OCI-LY1 (cell line): ENCODE data around the gene AKAP8L.

Experiments used
- H2AFZ ChIP-seq: fragments of 200-600 bp; sonication (generic), shearing (Covaris generic); 2 replicates; pipeline ENCODE4 v1.6.0; 2014; ENCODE audit warnings: antibody characterized with exemption, mild to moderate bottlenecking, low read length
- H3F3A ChIP-seq: fragments of 200-600 bp; sonication (generic), shearing (Covaris generic); 2 replicates; pipeline ENCODE4 v1.6.0; 2014; ENCODE audit warnings: mild to moderate bottlenecking, antibody characterized with exemption, low read length, moderate library complexity; ENCODE audit not compliant: insufficient read depth
- H3K27ac ChIP-seq: fragments of 200-600 bp; sonication (generic); 2 replicates; pipeline ENCODE4 v1.5.1; 2014; ENCODE audit warnings: low read length, mixed run types, mild to moderate bottlenecking, low read depth; ENCODE audit not compliant: poor library complexity, severe bottlenecking
- H3K27me3 ChIP-seq: fragments of 200-600 bp; sonication (generic); 2 replicates; pipeline ENCODE4 v1.6.0; 2014; ENCODE audit warnings: antibody characterized with exemption, mild to moderate bottlenecking, low read length, moderate library complexity; ENCODE audit not compliant: insufficient read depth
- H3K36me3 ChIP-seq: fragments of 200-600 bp; sonication (generic); 2 replicates; pipeline ENCODE4 v1.6.1; 2014; ENCODE audit warnings: mild to moderate bottlenecking, antibody characterized with exemption, low read length, moderate library complexity, mixed read lengths; ENCODE audit not compliant: insufficient read depth
- H3K4me1 ChIP-seq: fragments of 200-600 bp; sonication (generic); 2 replicates; pipeline ENCODE4 v1.5.1; 2014; ENCODE audit warnings: mild to moderate bottlenecking, low read length, moderate library complexity; ENCODE audit not compliant: insufficient read depth, severe bottlenecking
- H3K4me2 ChIP-seq: fragments of 200-600 bp; sonication (generic), shearing (Covaris generic); 2 replicates; pipeline ENCODE4 v1.6.1; 2014; ENCODE audit warnings: low read length
- H3K4me3 ChIP-seq: fragments of 200-600 bp; sonication (generic); 2 replicates; pipeline ENCODE4 v1.5.1; 2014; ENCODE audit warnings: low read length, low read depth, mild to moderate bottlenecking, mixed read lengths; ENCODE audit not compliant: poor library complexity, severe bottlenecking
- H3K79me2 ChIP-seq: fragments of 200-600 bp; shearing (Covaris generic); 2 replicates; pipeline ENCODE4 v1.6.1; 2016; ENCODE audit warnings: mixed run types, low read length, mixed read lengths; ENCODE audit not compliant: insufficient read depth
- H3K9ac ChIP-seq: fragments of 200-600 bp; sonication (generic), shearing (Covaris generic); 2 replicates; pipeline ENCODE4 v1.6.1; 2014; ENCODE audit warnings: mild to moderate bottlenecking, low read length, mixed read lengths
- H3K9me2 ChIP-seq: fragments of 200-600 bp; sonication (generic), shearing (Covaris generic); 2 replicates; pipeline ENCODE4 v1.6.1; 2014; ENCODE audit warnings: low read depth, mild to moderate bottlenecking, low read length, mixed read lengths
- H3K9me3 ChIP-seq: fragments of 200-600 bp; shearing (Covaris generic); 2 replicates; pipeline ENCODE4 v1.6.1; 2014; ENCODE audit warnings: low read length, mixed read lengths
- H4K20me1 ChIP-seq: fragments of 200-600 bp; sonication (generic), shearing (Covaris generic); 2 replicates; pipeline ENCODE4 v1.6.0; 2016; ENCODE audit warnings: mild to moderate bottlenecking, low read length; ENCODE audit not compliant: insufficient read depth
- EZH2 ChIP-seq: fragments of 200-600 bp; sonication (generic), shearing (Covaris generic); IDR thresholded peaks from 2 replicates; pipeline ENCODE4 v1.8.0; 2017; ENCODE audit warnings: borderline replicate concordance, mixed run types, mild to moderate bottlenecking, antibody characterized with exemption, low read length, moderate library complexity, mixed read lengths
- TF ChIP-seq, protein P1 (sequence below): fragments of 200-600 bp; sonication (generic), shearing (Covaris generic); IDR thresholded peaks from 2 replicates; pipeline ENCODE4 v1.5.1; 2017; ENCODE audit warnings: mild to moderate bottlenecking, antibody characterized with exemption, low read length, moderate library complexity, mixed read lengths

AKAP8L gene

DNA sequence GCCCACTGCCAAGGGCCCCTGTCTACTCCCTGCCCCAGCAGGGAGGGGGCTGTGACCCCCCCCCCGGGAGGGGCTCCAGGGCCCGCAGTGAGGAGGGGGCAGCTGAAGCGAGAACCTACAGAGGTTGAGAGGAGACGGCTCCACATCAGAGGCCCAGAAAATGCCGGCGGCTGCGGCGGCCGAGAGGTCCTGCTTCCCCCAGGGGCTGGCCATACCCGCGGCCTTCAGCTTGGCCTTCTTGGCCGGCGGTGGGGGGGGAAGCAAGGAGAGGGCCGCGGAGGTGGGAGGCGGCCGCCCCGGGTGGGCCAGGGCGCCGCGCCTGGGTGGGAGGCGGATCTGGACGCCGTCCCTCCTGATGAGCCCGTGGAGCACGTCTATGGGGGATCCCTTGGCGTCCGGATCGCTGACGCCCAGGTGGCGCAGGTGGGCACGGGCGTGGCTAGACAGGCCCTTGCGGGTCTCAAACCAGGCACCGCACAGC lies 9.2 kb upstream of the AKAP8L start:
- H3K9me2 ChIP-seq: no peaks in the 10 kb centered on the region
- TF ChIP-seq EZH2: no peak
- H3K36me3 ChIP-seq: peaks cover 47% of the 10 kb centered on the region
- no peaks in the 10 kb centered on the region for H3K27me3 ChIP-seq
- no peaks in the 10 kb centered on the region for H3K9me3 ChIP-seq
- no peak overlapping the region for H2AFZ ChIP-seq
- no peaks in the 10 kb centered on the region for H4K20me1 ChIP-seq
- no peak overlapping the region for H3K9ac ChIP-seq
- H3K27ac ChIP-seq: no peak overlapping the region
- no peak overlapping the region for H3K4me2 ChIP-seq
- H3K4me1 ChIP-seq: peaks cover 20% of the 10 kb centered on the region
- no peaks in the 10 kb centered on the region for H3F3A ChIP-seq
- no peak overlapping the region for H3K4me3 ChIP-seq
- H3K79me2 ChIP-seq: peaks cover 20% of the 10 kb centered on the region

DNA sequence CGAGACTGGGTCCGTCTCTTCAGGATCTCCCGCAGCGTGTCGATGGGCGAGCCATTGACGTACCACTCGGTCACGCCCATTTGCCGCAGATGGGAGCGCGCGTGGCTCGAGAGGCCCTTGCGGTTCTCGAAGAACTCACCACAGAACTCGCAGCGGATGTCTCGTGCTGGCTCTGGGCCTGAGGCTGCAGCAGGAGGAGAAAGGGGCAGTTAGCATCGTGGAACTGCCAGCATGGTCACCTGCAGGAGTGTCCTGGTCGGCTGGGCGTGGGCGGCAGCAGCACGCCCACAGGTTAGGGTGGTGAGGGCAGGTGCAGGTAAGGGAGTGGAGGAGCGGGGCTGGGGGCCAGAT lies 8.5 kb upstream of the AKAP8L start:
- Histone ChIP-seq H3F3A (no peaks in the 10 kb centered on the region), H3K9me3 (no peaks in the 10 kb centered on the region), H3K27me3 (no peaks in the 10 kb centered on the region), H4K20me1 (no peaks in the 10 kb centered on the region), H2AFZ (no peak overlapping the region), H3K79me2 (peaks cover 20% of the 10 kb centered on the region), H3K4me1 (peaks cover 17% of the 10 kb centered on the region), H3K9ac (no peak overlapping the region), H3K36me3 (peaks cover 54% of the 10 kb centered on the region), H3K4me2 (no peak overlapping the region), H3K4me3 (no peak overlapping the region), H3K27ac (no peak overlapping the region), H3K9me2 (no peaks in the 10 kb centered on the region)
- TF ChIP-seq, protein P1, sequence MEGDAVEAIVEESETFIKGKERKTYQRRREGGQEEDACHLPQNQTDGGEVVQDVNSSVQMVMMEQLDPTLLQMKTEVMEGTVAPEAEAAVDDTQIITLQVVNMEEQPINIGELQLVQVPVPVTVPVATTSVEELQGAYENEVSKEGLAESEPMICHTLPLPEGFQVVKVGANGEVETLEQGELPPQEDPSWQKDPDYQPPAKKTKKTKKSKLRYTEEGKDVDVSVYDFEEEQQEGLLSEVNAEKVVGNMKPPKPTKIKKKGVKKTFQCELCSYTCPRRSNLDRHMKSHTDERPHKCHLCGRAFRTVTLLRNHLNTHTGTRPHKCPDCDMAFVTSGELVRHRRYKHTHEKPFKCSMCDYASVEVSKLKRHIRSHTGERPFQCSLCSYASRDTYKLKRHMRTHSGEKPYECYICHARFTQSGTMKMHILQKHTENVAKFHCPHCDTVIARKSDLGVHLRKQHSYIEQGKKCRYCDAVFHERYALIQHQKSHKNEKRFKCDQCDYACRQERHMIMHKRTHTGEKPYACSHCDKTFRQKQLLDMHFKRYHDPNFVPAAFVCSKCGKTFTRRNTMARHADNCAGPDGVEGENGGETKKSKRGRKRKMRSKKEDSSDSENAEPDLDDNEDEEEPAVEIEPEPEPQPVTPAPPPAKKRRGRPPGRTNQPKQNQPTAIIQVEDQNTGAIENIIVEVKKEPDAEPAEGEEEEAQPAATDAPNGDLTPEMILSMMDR: no peak
- TF ChIP-seq EZH2: no peak

DNA sequence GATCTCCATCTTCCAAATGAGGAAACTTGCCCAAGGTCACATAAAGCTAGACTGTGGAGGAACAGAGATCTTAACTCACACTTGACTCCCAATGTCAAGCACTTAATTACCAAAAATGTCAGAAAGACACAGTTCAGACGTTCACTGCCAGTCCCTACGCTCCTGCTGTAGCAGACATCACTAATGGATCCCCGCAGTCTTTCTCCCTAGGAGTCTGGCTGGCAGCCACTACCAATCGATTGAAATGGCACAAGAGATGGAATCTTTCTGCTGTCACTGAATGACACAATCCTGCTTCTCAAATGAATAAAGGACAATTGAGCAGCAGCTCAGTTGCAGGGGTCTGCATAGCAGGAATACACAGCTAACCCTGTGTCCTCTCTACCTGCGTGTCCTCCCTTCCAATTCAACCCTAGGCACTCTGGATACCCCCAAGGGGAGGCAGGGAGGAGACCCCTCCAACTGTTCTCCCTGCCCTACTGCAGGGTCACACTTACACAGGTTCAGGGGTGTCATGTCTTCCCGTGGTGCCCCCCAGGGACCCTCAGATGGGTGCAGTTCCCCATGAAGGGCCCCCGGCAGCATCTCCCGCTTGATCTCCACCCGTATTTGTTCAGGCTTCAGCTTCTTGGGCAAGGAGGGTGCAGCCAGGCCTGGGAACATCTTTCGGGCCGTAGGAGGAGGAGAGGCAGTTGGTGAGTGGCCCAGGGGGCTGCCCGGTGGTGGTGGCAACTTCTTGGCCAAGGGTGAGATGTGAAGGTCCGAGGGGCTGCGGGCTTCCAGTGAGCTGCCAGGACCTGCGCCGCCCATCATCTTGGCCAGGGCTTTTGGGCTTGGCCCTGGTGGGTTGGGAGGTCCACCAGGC lies 7.9 kb upstream of the AKAP8L start:
- H4K20me1 ChIP-seq: no peaks in the 10 kb centered on the region
- H3K4me2 ChIP-seq: no peak overlapping the region
- H3K9me2 ChIP-seq: no peaks in the 10 kb centered on the region
- H3K9ac ChIP-seq: no peak overlapping the region
- no peak overlapping the region for H3K27ac ChIP-seq
- peaks cover 15% of the 10 kb centered on the region for H3K4me1 ChIP-seq
- no peaks in the 10 kb centered on the region for H3F3A ChIP-seq
- TF ChIP-seq, protein P1: no peak
- no peak for TF ChIP-seq EZH2
- H3K4me3 ChIP-seq: no peak overlapping the region
- peaks cover 16% of the 10 kb centered on the region for H3K79me2 ChIP-seq
- no peaks in the 10 kb centered on the region for H3K27me3 ChIP-seq
- H2AFZ ChIP-seq: no peak overlapping the region
- H3K9me3 ChIP-seq: no peaks in the 10 kb centered on the region
- H3K36me3 ChIP-seq: peaks cover 57% of the 10 kb centered on the region
